Effector memory CD4-positive, alpha-beta T cell (primary cell): ENCODE results near the gene THBS3.
A peak's percentile ranks its signal among the peaks of the same experiment; 100 is the strongest.
"Not testable (repeated sequence)": the region's sequence is repeated elsewhere in the genome, so short reads cannot be mapped to it uniquely, and the experiment has no call there.

Experiments used
- DNase-seq, 3 donors: peaks; one replicate each; pipeline ENCODE4 v3.0.0-alpha.2; 2020
- H3K27ac ChIP-seq: 2 replicates; pipeline ENCODE4 v1.7.0; 2013; ENCODE audit warnings: mild to moderate bottlenecking, low read length, moderate library complexity; ENCODE audit not compliant: insufficient read depth, poor library complexity, severe bottlenecking
- H3K27me3 ChIP-seq: replicated peaks from 2 replicates; pipeline ENCODE4 v1.7.0; 2013; ENCODE audit warnings: mild to moderate bottlenecking, low read length; ENCODE audit not compliant: insufficient read depth, control insufficient read depth, poor library complexity, severe bottlenecking
- H3K36me3 ChIP-seq: 2 replicates; pipeline ENCODE4 v1.7.0; 2013; ENCODE audit warnings: mild to moderate bottlenecking, low read length, moderate library complexity; ENCODE audit not compliant: control insufficient read depth, insufficient read depth
- H3K4me1 ChIP-seq: 2 replicates; pipeline ENCODE4 v1.7.0; 2013; ENCODE audit warnings: low read length, mild to moderate bottlenecking; ENCODE audit not compliant: control insufficient read depth, insufficient read depth, poor library complexity, severe bottlenecking
- H3K4me3 ChIP-seq: 2 replicates; pipeline ENCODE4 v1.7.0; 2013; ENCODE audit warnings: low read length, low read depth, mild to moderate bottlenecking; ENCODE audit not compliant: insufficient read depth, poor library complexity, severe bottlenecking
- H3K9me3 ChIP-seq: 2 replicates; pipeline ENCODE4 v1.7.0; 2013; ENCODE audit warnings: mild to moderate bottlenecking, low read length, moderate library complexity; ENCODE audit not compliant: control insufficient read depth

THBS3 gene

GRCh38 chr1:155223047-155223446 is 15.3 kb upstream of the THBS3 start:
- no peaks in the 10 kb centered on the region for H3K27me3 ChIP-seq
- no peak for DNase-seq
- H3K4me1 ChIP-seq, result peaks cover 8% of the 10 kb centered on the region
- H3K27ac ChIP-seq, result no peak overlapping the region
- H3K4me3 ChIP-seq, result no peak overlapping the region
- no peaks in the 10 kb centered on the region for H3K36me3 ChIP-seq
- no peaks in the 10 kb centered on the region for H3K9me3 ChIP-seq

- H3K27me3 ChIP-seq, H3K27ac ChIP-seq, DNase-seq, H3K4me3 ChIP-seq, H3K4me1 ChIP-seq, H3K9me3 ChIP-seq, H3K36me3 ChIP-seq: not testable (repeated sequence)
Measured at GRCh38 chr1:155220211-155220965, 12.7 kb upstream of the THBS3 start.

GRCh38 chr1:155219592-155220031 is 11.9 kb upstream of the THBS3 start:
- Histone ChIP-seq H3K36me3 (no peaks in the 10 kb centered on the region), H3K27ac (no peak overlapping the region), H3K27me3 (no peaks in the 10 kb centered on the region), H3K9me3 (no peaks in the 10 kb centered on the region), H3K4me3 (no peak overlapping the region), H3K4me1 (no peaks in the 10 kb centered on the region)
- DNase-seq, result no peak

GRCh38 chr1:155218854-155219591 is 11.3 kb upstream of the THBS3 start:
- Histone ChIP-seq H3K4me1 (no peaks in the 10 kb centered on the region), H3K27ac (no peak overlapping the region), H3K9me3 (no peaks in the 10 kb centered on the region), H3K36me3 (no peaks in the 10 kb centered on the region), H3K27me3 (no peaks in the 10 kb centered on the region), H3K4me3 (no peak overlapping the region)
- DNase-seq, result no peak

- H3K4me3 ChIP-seq, H3K27me3 ChIP-seq, DNase-seq, H3K36me3 ChIP-seq, H3K4me1 ChIP-seq, H3K9me3 ChIP-seq, H3K27ac ChIP-seq: not testable (repeated sequence)
Measured at GRCh38 chr1:155214702-155215101, 7.0 kb upstream of the THBS3 start.

GRCh38 chr1:155212051-155212440 is 4.3 kb upstream of the THBS3 start:
- not testable (repeated sequence) for H3K36me3 ChIP-seq, DNase-seq, H3K27ac ChIP-seq, H3K27me3 ChIP-seq, H3K9me3 ChIP-seq, H3K4me3 ChIP-seq
- peaks cover 22% of the 10 kb centered on the region for H3K4me1 ChIP-seq

GRCh38 chr1:155211381-155212050 is 3.8 kb upstream of the THBS3 start:
- DNase-seq, H3K27me3 ChIP-seq, H3K4me3 ChIP-seq: not testable (repeated sequence)

GRCh38 chr1:155210314-155211104 is 2.8 kb upstream of the THBS3 start:
- no peak for DNase-seq
- H3K4me3 ChIP-seq, result no peak overlapping the region
- H3K36me3 ChIP-seq, result no peaks in the 10 kb centered on the region
- H3K9me3 ChIP-seq, result no peaks in the 10 kb centered on the region
- H3K27me3 ChIP-seq, result no peaks in the 10 kb centered on the region
- H3K27ac ChIP-seq, result no peak overlapping the region
- peaks cover 26% of the 10 kb centered on the region for H3K4me1 ChIP-seq

More at GRCh38 chr1:155211381-155212050, 3.8 kb upstream of the THBS3 start:
- peaks cover 26% of the 10 kb centered on the region for H3K4me1 ChIP-seq
- not testable (repeated sequence) for H3K9me3 ChIP-seq, H3K27ac ChIP-seq, H3K36me3 ChIP-seq

- peak overlapping the region; percentile 100 for H3K27ac ChIP-seq
- no peak for DNase-seq
- peaks cover 26% of the 10 kb centered on the region for H3K4me1 ChIP-seq
- no peaks in the 10 kb centered on the region for H3K27me3 ChIP-seq
- H3K9me3 ChIP-seq, result no peaks in the 10 kb centered on the region
- peak overlapping the region; percentile 97 for H3K4me3 ChIP-seq
- H3K36me3 ChIP-seq, result no peaks in the 10 kb centered on the region
Measured at GRCh38 chr1:155209312-155209721, 1.6 kb upstream of the THBS3 start.
